Measurements from ENCODE around the gene CALML4. TPM values are rescaled to one million over a fixed set of nuclear protein-coding genes. Genes with fewer than 3 reads are reported as not detected.

CALML4 gene
- total and polyA plus RNA-seq, 2 donors (not counting 3 experiments of a cell fraction or from before 2014, with no cell fraction given), result 2.6 to 10.1 TPM

DNA sequence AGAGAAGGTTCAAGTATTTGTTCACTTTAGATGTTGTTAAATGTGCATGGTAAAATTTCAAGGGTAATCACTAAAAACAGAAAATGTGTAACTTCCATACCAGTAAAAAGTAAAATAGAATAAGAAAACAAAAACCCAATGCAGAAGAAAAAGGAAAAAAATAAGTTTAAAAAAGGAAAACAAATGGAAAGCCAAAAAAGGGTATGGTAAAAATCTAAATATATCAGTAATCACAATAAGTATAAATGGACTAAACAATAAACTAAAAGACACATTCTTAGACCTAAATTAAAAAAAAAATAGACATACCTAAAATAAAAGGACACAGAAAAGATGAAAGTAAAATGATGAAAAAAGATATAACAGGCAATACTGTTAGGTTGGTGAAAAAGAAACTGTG, 33.9 kb upstream of the CALML4 start:
- Histone ChIP-seq H3K36me3 (ENCODE audit: control insufficient read depth in 2 of 2, extremely low read depth in 1 of 2, insufficient read depth in 2 of 2, low read length in 2 of 2) (no peaks in the 10 kb centered on the region), H3K27ac (ENCODE audit: insufficient read depth, low read depth, low read length) (no peak overlapping the region), H2AFZ (ENCODE audit: low read depth, low read length) (no peak overlapping the region), H4K20me1 (replicated peaks; ENCODE audit: control insufficient read depth, extremely low read depth, insufficient read depth, low read length) (no peaks in the 10 kb centered on the region), H3K4me2 (ENCODE audit: insufficient read depth, low read length) (no peak overlapping the region), H3K4me1 (ENCODE audit: control insufficient read depth, extremely low read depth, insufficient read depth, low read length) (no peaks in the 10 kb centered on the region), H3K9me3 (replicated peaks; ENCODE audit: control insufficient read depth, insufficient read depth, low read length) (no peaks in the 10 kb centered on the region), H3K9ac (replicated peaks; ENCODE audit: extremely low read depth, insufficient read depth, low read length) (no peak overlapping the region), H3K4me3 (replicated peaks in 1 of 3; ENCODE audit: insufficient read depth in 1 of 3, low read depth in 1 of 3, low read length in 3 of 3) (no peak overlapping the region), H3K79me2 (ENCODE audit: control insufficient read depth, insufficient read depth, low read length) (no peaks in the 10 kb centered on the region), H3K9me1 (replicated peaks; ENCODE audit: control insufficient read depth, extremely low read depth, insufficient read depth, low read length) (no peaks in the 10 kb centered on the region), H3K27me3 (ENCODE audit: control insufficient read depth in 2 of 2, insufficient read depth in 2 of 2, low read length in 2 of 2) (no peaks in the 10 kb centered on the region)
- intact Hi-C loops (cut with micrococcal nuclease) (no loop called here), dilution Hi-C loops (cut with MboI; ENCODE audit: extremely low pct_ligation_motif_present, low sequenced_read_pairs) (no loop called here)
- POLR2A ChIA-PET, result no interaction called here
- no peak for FAIRE-seq
- no peak for DNase-seq (ENCODE audit: low read depth, low spot score)
- no peak for TF ChIP-seq POLR2A (IDR thresholded peaks at IDR 0.05; ENCODE audit: low read depth, low read length)
- no peak for TF ChIP-seq JUN (IDR thresholded peaks at IDR 0.05; ENCODE audit: borderline replicate concordance, insufficient read depth, insufficient read length, low read depth)
- TF ChIP-seq EZH2 (IDR thresholded peaks at IDR 0.05; ENCODE audit: borderline replicate concordance, low read depth, low read length, severe bottlenecking), result no peak
- TF ChIP-seq POLR2AphosphoS5 (IDR thresholded peaks at IDR 0.05; ENCODE audit: insufficient read depth, low read depth, low read length), result no peak
- TF ChIP-seq, protein P1, sequence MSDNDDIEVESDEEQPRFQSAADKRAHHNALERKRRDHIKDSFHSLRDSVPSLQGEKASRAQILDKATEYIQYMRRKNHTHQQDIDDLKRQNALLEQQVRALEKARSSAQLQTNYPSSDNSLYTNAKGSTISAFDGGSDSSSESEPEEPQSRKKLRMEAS (IDR thresholded peaks at IDR 0.05; ENCODE audit: insufficient read depth, insufficient read length), result no peak
- no peak for TF ChIP-seq FOS (IDR thresholded peaks at IDR 0.05; ENCODE audit: borderline replicate concordance, insufficient read depth, low read length)
- TF ChIP-seq MYC (IDR thresholded peaks at IDR 0.05; ENCODE audit: low read depth, low read length), result no peak
- BruUV-seq (replicated peaks), result no TSS peak
- CTCF ChIA-PET, result interaction anchor here (1.3 to 3.0 kb wide), 2 partner anchors 8 to 14 kb away, joined by 5 to 17 read pairs; no protein-coding TSS in a partner anchor

DNA sequence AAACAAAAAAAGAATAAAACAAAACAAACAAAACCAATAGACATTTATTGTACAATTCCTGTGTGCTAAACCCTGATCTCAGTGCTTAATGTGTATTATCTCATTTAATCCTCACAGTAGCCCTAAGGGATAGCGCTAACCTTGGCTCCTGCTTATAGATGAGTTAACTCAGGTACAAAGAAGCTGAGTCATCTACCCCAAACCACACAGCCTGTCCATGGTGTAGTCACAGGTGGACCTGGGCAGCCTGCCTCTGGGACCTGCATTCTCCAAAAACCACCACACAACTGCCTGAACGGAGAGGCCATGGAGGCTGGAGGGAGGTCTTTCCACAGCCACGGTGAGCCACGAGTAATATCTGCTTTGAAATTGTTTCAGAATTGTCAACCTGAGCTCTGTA, 29.9 kb upstream of the CALML4 start:
- H3K4me2 ChIP-seq (ENCODE audit: insufficient read depth, low read length), result no peak overlapping the region
- no peaks in the 10 kb centered on the region for H3K9me3 ChIP-seq (replicated peaks; ENCODE audit: control insufficient read depth, insufficient read depth, low read length)
- no peaks in the 10 kb centered on the region for H4K20me1 ChIP-seq (replicated peaks; ENCODE audit: control insufficient read depth, extremely low read depth, insufficient read depth, low read length)
- no peak overlapping the region for H2AFZ ChIP-seq (ENCODE audit: low read depth, low read length)
- no peaks in the 10 kb centered on the region for H3K27me3 ChIP-seq (ENCODE audit: control insufficient read depth in 2 of 2, insufficient read depth in 2 of 2, low read length in 2 of 2)
- no peak for FAIRE-seq
- H3K27ac ChIP-seq (ENCODE audit: insufficient read depth, low read depth, low read length), result no peak overlapping the region
- H3K79me2 ChIP-seq (ENCODE audit: control insufficient read depth, insufficient read depth, low read length), result no peaks in the 10 kb centered on the region
- DNase-seq (ENCODE audit: low read depth, low spot score), result no peak
- no peaks in the 10 kb centered on the region for H3K9me1 ChIP-seq (replicated peaks; ENCODE audit: control insufficient read depth, extremely low read depth, insufficient read depth, low read length)
- no peak overlapping the region for H3K4me3 ChIP-seq (replicated peaks in 1 of 3; ENCODE audit: insufficient read depth in 1 of 3, low read depth in 1 of 3, low read length in 3 of 3)
- ChIA-PET CTCF (interaction anchor here (1.1 to 2.5 kb wide), 2 partner anchors 18 to 71 kb away, joined by 3 to 8 read pairs; no protein-coding TSS in a partner anchor), POLR2A (no interaction called here)
- H3K9ac ChIP-seq (replicated peaks; ENCODE audit: extremely low read depth, insufficient read depth, low read length), result no peak overlapping the region
- no TSS peak for BruUV-seq (replicated peaks)
- H3K36me3 ChIP-seq (ENCODE audit: control insufficient read depth in 2 of 2, extremely low read depth in 1 of 2, insufficient read depth in 2 of 2, low read length in 2 of 2), result no peaks in the 10 kb centered on the region
- intact Hi-C loops (cut with micrococcal nuclease) (no loop called here), dilution Hi-C loops (cut with MboI; ENCODE audit: extremely low pct_ligation_motif_present, low sequenced_read_pairs) (no loop called here)
- H3K4me1 ChIP-seq (ENCODE audit: control insufficient read depth, extremely low read depth, insufficient read depth, low read length), result peaks cover 2% of the 10 kb centered on the region
- TF ChIP-seq POLR2AphosphoS5 (IDR thresholded peaks at IDR 0.05; ENCODE audit: insufficient read depth, low read depth, low read length), result no peak
- TF ChIP-seq POLR2A (IDR thresholded peaks at IDR 0.05; ENCODE audit: low read depth, low read length), result no peak
- no peak for TF ChIP-seq FOS (IDR thresholded peaks at IDR 0.05; ENCODE audit: borderline replicate concordance, insufficient read depth, low read length)
- no peak for TF ChIP-seq EZH2 (IDR thresholded peaks at IDR 0.05; ENCODE audit: borderline replicate concordance, low read depth, low read length, severe bottlenecking)
- TF ChIP-seq, protein P2, sequence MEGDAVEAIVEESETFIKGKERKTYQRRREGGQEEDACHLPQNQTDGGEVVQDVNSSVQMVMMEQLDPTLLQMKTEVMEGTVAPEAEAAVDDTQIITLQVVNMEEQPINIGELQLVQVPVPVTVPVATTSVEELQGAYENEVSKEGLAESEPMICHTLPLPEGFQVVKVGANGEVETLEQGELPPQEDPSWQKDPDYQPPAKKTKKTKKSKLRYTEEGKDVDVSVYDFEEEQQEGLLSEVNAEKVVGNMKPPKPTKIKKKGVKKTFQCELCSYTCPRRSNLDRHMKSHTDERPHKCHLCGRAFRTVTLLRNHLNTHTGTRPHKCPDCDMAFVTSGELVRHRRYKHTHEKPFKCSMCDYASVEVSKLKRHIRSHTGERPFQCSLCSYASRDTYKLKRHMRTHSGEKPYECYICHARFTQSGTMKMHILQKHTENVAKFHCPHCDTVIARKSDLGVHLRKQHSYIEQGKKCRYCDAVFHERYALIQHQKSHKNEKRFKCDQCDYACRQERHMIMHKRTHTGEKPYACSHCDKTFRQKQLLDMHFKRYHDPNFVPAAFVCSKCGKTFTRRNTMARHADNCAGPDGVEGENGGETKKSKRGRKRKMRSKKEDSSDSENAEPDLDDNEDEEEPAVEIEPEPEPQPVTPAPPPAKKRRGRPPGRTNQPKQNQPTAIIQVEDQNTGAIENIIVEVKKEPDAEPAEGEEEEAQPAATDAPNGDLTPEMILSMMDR (IDR thresholded peaks at IDR 0.05; ENCODE audit: extremely low read depth in 1 of 2, insufficient read depth in 1 of 2, low read depth in 1 of 2, low read length in 2 of 2), result no peak
- TF ChIP-seq JUN (IDR thresholded peaks at IDR 0.05; ENCODE audit: borderline replicate concordance, insufficient read depth, insufficient read length, low read depth), result no peak
- no peak for TF ChIP-seq GATA2 (IDR thresholded peaks at IDR 0.05; ENCODE audit: insufficient read depth, insufficient read length, low read depth, low read length)
- TF ChIP-seq MYC (IDR thresholded peaks at IDR 0.05; ENCODE audit: low read depth, low read length), result no peak
- TF ChIP-seq, protein P1 (IDR thresholded peaks at IDR 0.05; ENCODE audit: insufficient read depth, insufficient read length), result no peak

All from endothelial cell of umbilical vein (primary cell).